ENCODE data around the gene TAS1R2.
"Not testable (repeated sequence)": the region's sequence is repeated elsewhere in the genome, so short reads cannot be mapped to it uniquely, and the experiment has no call there.

DNA sequence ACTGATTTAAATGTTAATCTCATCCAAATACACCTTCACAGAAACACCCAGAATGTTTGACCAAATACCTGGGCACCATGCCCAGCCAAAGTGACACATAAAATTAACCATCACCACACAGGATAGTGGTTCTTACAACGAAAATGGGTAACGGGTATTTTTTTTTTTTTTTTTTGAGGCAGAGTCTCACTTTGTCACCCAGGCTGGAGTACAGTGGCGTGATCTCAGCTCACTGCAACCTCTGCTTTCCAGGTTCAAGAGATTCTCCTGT is 11.1 kb upstream of the TAS1R2 start:
- TF ChIP-seq POLR2A, CTCF (IDR thresholded peaks at IDR 0.05): not testable (repeated sequence)
